ENCODE data around the gene BRIX1.
"Not testable (repeated sequence)": the region's sequence is repeated elsewhere in the genome, so short reads cannot be mapped to it uniquely, and the experiment has no call there.

BRIX1 gene

GRCh38 chr5:34971655-34972054 lies 56.1 kb downstream of the BRIX1 start:
- not testable (repeated sequence) for H3K4me1 ChIP-seq (ENCODE audit: insufficient read depth, low read length); H3K9ac ChIP-seq (ENCODE audit: low read depth, low read length); H3K9me3 ChIP-seq (ENCODE audit: insufficient read depth, low read depth, low read length); H3K4me3 ChIP-seq (ENCODE audit: low read length); H3K36me3 ChIP-seq (ENCODE audit: insufficient read depth, low read depth, low read length); H3K27me3 ChIP-seq (ENCODE audit: insufficient read depth, low read length); H3K27ac ChIP-seq (ENCODE audit: low read length)
